ENCODE results near the gene PGLYRP2.

- TF ChIP-seq ZC3H13 (CRISPR knock-in tag; IDR thresholded peaks at IDR 0.05) (no peak), CREB1 (IDR thresholded peaks at IDR 0.05) (no peak), CREB1 (CRISPR knock-in tag; IDR thresholded peaks at IDR 0.05) (no peak), FOXM1 (CRISPR knock-in tag; IDR thresholded peaks at IDR 0.05) (no peak), KDM5B (CRISPR knock-in tag; IDR thresholded peaks at IDR 0.05; ENCODE audit: borderline replicate concordance) (no peak), ZNF383 (CRISPR knock-in tag; IDR thresholded peaks at IDR 0.05; ENCODE audit: borderline replicate concordance) (no peak), ZNF407 (CRISPR knock-in tag; IDR thresholded peaks at IDR 0.05; ENCODE audit: not compliant biosample characterization) (no peak)
Observed at GRCh38 chr19:15433519-15434069, 45.7 kb downstream of the PGLYRP2 start.
